Ascending aorta (tissue), 2 donors: ENCODE measurements around the gene NR1D2. TPM values are rescaled to one million over a fixed set of nuclear protein-coding genes. Genes with fewer than 3 reads are reported as not detected.

Experiments
- DNase-seq, 2 donors: peaks; one replicate each; pipeline ENCODE4 v3.0.0-alpha.2; 2019; ENCODE audit warnings: low spot score in 2 of 2
- H3K27ac ChIP-seq, 2 donors: fragments of 200-600 bp; sonication (generic); one replicate each; pipeline ENCODE4 v1.5.1; 2016 to 2017; ENCODE audit warnings: mild to moderate bottlenecking in 1 of 2
- H3K27me3 ChIP-seq: fragments of 200-600 bp; sonication (generic); one replicate; pipeline ENCODE4 v1.5.1; 2017
- H3K36me3 ChIP-seq, 2 donors: fragments of 200-600 bp; sonication (generic); one replicate each; pipeline ENCODE4 v1.5.1; 2016
- H3K4me1 ChIP-seq, 2 donors: fragments of 200-600 bp; sonication (generic); one replicate each; pipeline ENCODE4 v1.5.1; 2016 to 2017; ENCODE audit warnings: mild to moderate bottlenecking in 1 of 2
- H3K4me3 ChIP-seq, 2 donors: fragments of 200-600 bp; sonication (generic); one replicate each; pipeline ENCODE4 v1.5.1; 2016 to 2017; ENCODE audit warnings: mild to moderate bottlenecking in 1 of 2
- H3K9me3 ChIP-seq, 2 donors: fragments of 200-600 bp; sonication (generic); one replicate each; pipeline ENCODE4 v1.5.1; 2016
- intact Hi-C: fragments of 100-400 bp; cut with DNase I; formaldehyde crosslinking; loops from one replicate; pipeline ENCODE4 v1.15.1; 2023
- total RNA-seq: library from RNA; depleted of rRNA; stranded (reverse); fragments of >200 nt; gene quantifications from one replicate; pipeline ENCODE4 v1.1.0, GENCODE V29; 2016
- TF ChIP-seq, protein P1 (sequence below), 3 experiments: fragments of 200-600 bp in 2 of 3; fragments of 450-650 bp in 1 of 3; sonication (generic) in 2 of 3; IDR thresholded peaks; one replicate each; pipeline ENCODE4 v1.5.1; 2016 to 2019; ENCODE audit warnings: antibody characterized with exemption in 3 of 3, mild to moderate bottlenecking in 1 of 3, moderate library complexity in 1 of 3

Gene NR1D2
- total RNA-seq, 1 donor from 2014 or later, result 6.5 TPM

DNA sequence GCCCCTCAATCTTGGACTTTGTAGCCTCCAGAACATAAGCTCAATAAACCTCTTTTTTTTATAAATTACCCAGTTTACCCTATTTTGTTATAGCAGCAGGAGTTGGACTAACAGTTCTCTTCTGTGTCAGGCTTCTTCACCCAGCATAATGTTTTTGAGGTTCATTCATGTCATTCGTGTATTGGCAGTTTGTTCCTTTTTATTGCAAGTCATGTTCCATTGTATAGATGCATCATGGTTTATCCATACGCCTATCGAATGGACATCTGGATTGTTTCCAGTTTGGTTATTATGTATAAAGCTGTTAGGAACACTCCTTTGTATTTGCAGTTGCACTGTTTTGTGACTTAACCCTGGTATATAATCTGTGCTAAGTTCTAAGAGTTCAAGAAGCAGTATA is 39.8 kb downstream of the NR1D2 start:
- Histone ChIP-seq H3K4me3 (no peak overlapping the region), H3K27me3 (no peaks in the 10 kb centered on the region), H3K4me1 (peaks cover 4 to 19% of the 10 kb centered on the region in 2 donors), H3K9me3 (no peaks in the 10 kb centered on the region), H3K36me3 (no peaks in the 10 kb centered on the region), H3K27ac (no peak overlapping the region)
- TF ChIP-seq, protein P1, sequence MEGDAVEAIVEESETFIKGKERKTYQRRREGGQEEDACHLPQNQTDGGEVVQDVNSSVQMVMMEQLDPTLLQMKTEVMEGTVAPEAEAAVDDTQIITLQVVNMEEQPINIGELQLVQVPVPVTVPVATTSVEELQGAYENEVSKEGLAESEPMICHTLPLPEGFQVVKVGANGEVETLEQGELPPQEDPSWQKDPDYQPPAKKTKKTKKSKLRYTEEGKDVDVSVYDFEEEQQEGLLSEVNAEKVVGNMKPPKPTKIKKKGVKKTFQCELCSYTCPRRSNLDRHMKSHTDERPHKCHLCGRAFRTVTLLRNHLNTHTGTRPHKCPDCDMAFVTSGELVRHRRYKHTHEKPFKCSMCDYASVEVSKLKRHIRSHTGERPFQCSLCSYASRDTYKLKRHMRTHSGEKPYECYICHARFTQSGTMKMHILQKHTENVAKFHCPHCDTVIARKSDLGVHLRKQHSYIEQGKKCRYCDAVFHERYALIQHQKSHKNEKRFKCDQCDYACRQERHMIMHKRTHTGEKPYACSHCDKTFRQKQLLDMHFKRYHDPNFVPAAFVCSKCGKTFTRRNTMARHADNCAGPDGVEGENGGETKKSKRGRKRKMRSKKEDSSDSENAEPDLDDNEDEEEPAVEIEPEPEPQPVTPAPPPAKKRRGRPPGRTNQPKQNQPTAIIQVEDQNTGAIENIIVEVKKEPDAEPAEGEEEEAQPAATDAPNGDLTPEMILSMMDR (IDR thresholded peaks at IDR 0.05), result no peak
- intact Hi-C loops, result no loop called here
- no peak for DNase-seq

DNA sequence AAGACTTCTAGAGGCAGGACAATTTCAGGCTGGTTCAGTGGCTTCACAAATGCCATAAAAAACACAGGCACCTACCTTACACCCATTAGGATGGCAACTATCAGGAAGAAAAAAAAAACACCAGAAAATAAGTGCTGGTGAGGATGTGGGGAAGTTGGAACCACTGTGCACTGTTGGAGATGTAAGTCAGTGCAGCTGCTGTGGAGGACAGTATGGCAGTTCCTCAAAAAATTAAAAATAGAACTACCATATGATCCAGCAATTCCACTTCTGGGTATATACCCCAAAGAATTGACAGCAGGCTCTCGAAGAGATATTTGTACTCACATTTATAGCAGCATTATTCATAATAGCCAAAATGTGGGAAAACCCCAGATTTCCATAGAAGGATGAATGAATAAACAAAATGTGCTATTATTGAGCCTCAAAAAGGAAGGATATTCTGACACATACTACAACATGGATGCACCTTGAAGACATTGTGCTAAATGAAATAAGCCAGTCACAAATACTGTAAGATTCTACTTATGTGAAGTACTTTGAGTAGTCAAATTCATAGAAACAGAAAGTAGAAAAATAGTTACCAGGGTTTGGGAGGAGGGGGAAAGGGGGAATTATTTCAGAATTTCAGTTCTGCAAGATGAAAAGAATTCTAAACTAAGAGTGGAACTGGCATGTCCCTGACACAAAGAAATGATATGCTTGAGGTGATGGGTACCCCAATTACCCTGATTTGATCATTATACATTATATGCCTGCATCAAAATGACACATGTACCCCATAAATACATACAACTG is 40.9 kb downstream of the NR1D2 start:
- H3K9me3 ChIP-seq, result no peaks in the 10 kb centered on the region
- TF ChIP-seq, protein P1 (IDR thresholded peaks at IDR 0.05), result no peak
- no peaks in the 10 kb centered on the region for H3K27me3 ChIP-seq
- H3K4me1 ChIP-seq, result peaks cover 1 to 10% of the 10 kb centered on the region in 2 donors
- DNase-seq, result no peak
- H3K36me3 ChIP-seq, result no peaks in the 10 kb centered on the region
- H3K4me3 ChIP-seq, result no peak overlapping the region
- H3K27ac ChIP-seq, result no peak overlapping the region
- intact Hi-C loops, result no loop called here

DNA sequence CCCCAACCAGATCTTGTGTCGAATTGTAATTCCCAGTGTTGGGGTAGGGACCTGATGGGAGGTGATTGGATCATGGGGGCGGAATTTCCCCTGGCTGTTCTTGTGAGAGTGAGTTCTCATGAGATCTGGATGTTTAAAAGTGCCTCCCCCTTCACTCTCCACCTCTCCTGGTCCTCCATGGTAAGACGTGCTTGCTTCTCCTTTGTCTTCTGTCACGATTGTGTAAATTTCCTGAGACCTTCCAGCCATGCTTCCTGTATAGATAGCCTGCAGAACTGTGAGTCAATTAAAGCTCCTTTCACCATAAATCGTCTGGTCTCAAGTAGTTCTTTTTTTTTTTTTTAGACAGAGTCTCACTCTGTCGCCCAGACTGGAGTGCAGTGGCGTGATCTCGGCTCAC is 42.3 kb downstream of the NR1D2 start:
- no peak for DNase-seq
- Histone ChIP-seq H3K4me1 (peaks cover 3 to 9% of the 10 kb centered on the region in 2 donors), H3K4me3 (no peak overlapping the region), H3K9me3 (no peaks in the 10 kb centered on the region), H3K36me3 (no peaks in the 10 kb centered on the region), H3K27me3 (no peaks in the 10 kb centered on the region), H3K27ac (no peak overlapping the region)
- TF ChIP-seq, protein P1 (IDR thresholded peaks at IDR 0.05), result no peak
- intact Hi-C loops, result no loop called here

DNA sequence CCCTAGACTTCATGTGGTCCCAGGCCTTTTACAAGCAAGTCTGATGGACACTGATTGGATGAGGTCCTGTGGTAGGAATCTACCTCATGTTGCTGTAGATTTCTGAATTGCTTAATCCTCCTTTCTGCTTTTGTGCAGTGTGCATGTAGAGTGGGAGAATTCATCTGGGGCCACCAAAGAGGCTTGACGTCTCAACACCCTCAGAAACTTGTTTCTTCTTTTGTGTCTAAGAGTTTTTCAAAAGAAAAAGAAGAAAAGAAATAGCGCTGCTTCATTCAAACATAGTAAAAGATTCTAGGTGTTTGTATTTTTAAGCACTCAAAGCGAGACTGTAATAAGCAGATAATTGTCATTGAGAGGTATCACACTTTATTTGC is 46.2 kb downstream of the NR1D2 start:
- peaks cover 7 to 27% of the 10 kb centered on the region in 2 donors for H3K4me1 ChIP-seq
- intact Hi-C loops, result loop anchor here (5.0 to 10.0 kb wide), 2 partner anchors 44 to 654 kb away; partner anchors contain the start of gene NR1D2
- no peaks in the 10 kb centered on the region for H3K36me3 ChIP-seq
- H3K4me3 ChIP-seq, result no peak overlapping the region
- no peak for DNase-seq
- H3K27me3 ChIP-seq, result no peaks in the 10 kb centered on the region
- H3K27ac ChIP-seq, result peak overlapping the region; percentile 27 to 43
- no peaks in the 10 kb centered on the region for H3K9me3 ChIP-seq
- TF ChIP-seq, protein P1 (IDR thresholded peaks at IDR 0.05), result no peak

DNA sequence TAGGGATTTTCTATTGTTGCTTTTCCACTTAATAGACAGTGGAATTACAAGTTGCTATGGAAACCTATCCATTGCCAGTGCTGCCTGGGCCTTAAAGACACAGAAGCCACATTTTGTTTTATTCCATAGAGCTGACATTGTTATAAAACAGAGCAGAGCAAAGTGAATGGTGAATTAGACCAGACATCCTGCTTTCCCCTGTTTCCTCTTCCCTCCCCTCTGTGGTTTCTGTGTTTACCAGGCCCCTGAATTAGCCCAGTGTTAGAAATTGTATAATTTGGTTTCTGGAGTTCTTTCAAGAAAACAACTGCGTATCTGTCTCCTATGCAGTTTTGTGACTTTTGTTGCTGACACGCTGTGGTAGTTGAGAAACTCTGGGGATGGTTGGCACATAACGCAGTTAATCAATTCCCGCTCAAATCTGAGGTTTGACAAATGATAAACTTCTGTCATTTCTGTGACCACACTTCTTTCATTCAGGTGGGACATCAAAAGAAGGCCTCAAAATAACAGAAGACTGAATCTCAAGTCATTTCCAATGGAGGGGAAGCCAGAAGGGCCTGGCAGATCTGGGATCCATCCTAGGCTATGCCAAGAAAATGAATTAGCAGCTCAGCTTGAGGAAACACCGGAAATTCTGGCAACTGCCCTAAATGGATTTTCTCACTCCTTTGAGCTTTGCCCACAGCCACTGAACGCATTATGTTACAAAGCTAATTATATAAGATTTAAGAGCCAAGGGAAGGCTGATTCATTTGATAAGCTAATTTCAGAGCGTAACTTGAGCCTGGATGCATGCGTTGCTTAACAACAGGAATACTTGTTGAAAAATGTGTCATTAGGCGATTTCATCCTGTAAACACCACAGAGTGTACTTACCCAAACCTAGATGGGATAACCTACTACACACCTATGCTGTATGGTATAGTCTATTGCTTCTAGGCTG is 46.9 kb downstream of the NR1D2 start:
- Histone ChIP-seq H3K27ac (peak overlapping the region; percentile 27 to 43), H3K4me1 (peaks cover 7 to 27% of the 10 kb centered on the region in 2 donors), H3K4me3 (no peak overlapping the region), H3K36me3 (no peaks in the 10 kb centered on the region), H3K9me3 (no peaks in the 10 kb centered on the region), H3K27me3 (no peaks in the 10 kb centered on the region)
- no peak for DNase-seq
- intact Hi-C loops, result loop anchor here (5.0 to 10.0 kb wide), 2 partner anchors 45 to 653 kb away; partner anchors contain the start of gene NR1D2
- TF ChIP-seq, protein P1 (IDR thresholded peaks at IDR 0.05), result no peak
